H1 (cell line): ENCODE measurements around the gene BFSP2.

ENCODE experiments used
- HDAC6 ChIP-seq: IDR thresholded peaks from one replicate; pipeline ENCODE4 v1.7.1; 2012; ENCODE audit warnings: low read depth, mild to moderate bottlenecking, inconsistent platforms, low read length, moderate library complexity
- PHF8 ChIP-seq: fragments of 200-600 bp; sonication (generic); conservative IDR thresholded peaks from 2 replicates; pipeline ENCODE4 v1.7.1; 2012; ENCODE audit warnings: low read depth, mild to moderate bottlenecking, inconsistent platforms, low read length, moderate library complexity
- POLR2A ChIP-seq, 2 experiments: IDR thresholded peaks; 1 replicate in 1 of 2; 2 replicates in 1 of 2; pipeline ENCODE4 v1.6.1; 2011; ENCODE audit warnings: low read depth in 2 of 2, low read length in 2 of 2, mild to moderate bottlenecking in 2 of 2; ENCODE audit errors: control extremely low read depth in 1 of 2
- POLR2AphosphoS5 ChIP-seq: IDR thresholded peaks from 2 replicates; pipeline ENCODE4 v1.6.1; 2011; ENCODE audit warnings: low read depth, low read length
- RAD21 ChIP-seq, 2 experiments: IDR thresholded peaks in 1 of 2; conservative IDR thresholded peaks in 1 of 2; 2 replicates each; pipeline ENCODE4 v1.6.1; 2011; ENCODE audit warnings: low read depth in 2 of 2, low read length in 2 of 2, improper control_type of control experiment in 1 of 2, inconsistent platforms in 1 of 2, mild to moderate bottlenecking in 1 of 2, moderate library complexity in 1 of 2
- RBBP5 ChIP-seq: IDR thresholded peaks from 2 replicates; pipeline ENCODE4 v1.7.1; 2012; ENCODE audit warnings: low read depth, mild to moderate bottlenecking, inconsistent platforms, low read length, moderate library complexity, borderline replicate concordance
- RFX5 ChIP-seq: IDR thresholded peaks from 2 replicates; pipeline ENCODE4 v1.6.1; 2011; ENCODE audit warnings: low read depth, low read length, improper control_type of control experiment, borderline replicate concordance
- TBP ChIP-seq: IDR thresholded peaks from 2 replicates; pipeline ENCODE4 v1.6.1; 2011; ENCODE audit warnings: low read depth, low read length, improper control_type of control experiment
- TF ChIP-seq, protein P1 (sequence below), 3 experiments: IDR thresholded peaks; 1 replicate in 2 of 3; 2 replicates in 1 of 3; pipeline versions ENCODE4 v1.5.1 to v1.6.1; 2011; ENCODE audit warnings: low read length in 3 of 3, mild to moderate bottlenecking in 3 of 3, inconsistent platforms in 2 of 3, low read depth in 1 of 3, moderate library complexity in 1 of 3; ENCODE audit not compliant: insufficient read depth in 1 of 3; ENCODE audit errors: control extremely low read depth in 1 of 3

DNA sequence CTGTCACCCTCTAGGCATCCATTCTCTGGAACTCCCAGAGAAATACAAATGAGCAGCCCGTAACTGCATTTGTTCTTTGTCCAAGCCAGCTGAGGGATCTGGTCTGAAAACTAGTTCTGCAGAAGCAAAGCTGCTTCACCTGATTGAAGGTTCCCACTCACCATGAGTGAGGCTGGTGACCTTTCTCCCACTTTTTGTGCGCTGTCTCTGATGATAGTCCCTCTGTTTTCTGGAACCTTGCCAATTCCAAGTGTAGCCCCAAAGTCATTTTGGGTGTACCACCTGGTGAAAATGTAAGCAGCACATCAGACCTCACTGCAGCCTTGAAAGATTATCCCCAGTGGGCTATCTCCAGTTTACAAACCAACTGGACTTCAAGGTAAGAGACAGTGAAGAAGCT lies 39.4 kb upstream of the BFSP2 start:
- TF ChIP-seq, protein P1, sequence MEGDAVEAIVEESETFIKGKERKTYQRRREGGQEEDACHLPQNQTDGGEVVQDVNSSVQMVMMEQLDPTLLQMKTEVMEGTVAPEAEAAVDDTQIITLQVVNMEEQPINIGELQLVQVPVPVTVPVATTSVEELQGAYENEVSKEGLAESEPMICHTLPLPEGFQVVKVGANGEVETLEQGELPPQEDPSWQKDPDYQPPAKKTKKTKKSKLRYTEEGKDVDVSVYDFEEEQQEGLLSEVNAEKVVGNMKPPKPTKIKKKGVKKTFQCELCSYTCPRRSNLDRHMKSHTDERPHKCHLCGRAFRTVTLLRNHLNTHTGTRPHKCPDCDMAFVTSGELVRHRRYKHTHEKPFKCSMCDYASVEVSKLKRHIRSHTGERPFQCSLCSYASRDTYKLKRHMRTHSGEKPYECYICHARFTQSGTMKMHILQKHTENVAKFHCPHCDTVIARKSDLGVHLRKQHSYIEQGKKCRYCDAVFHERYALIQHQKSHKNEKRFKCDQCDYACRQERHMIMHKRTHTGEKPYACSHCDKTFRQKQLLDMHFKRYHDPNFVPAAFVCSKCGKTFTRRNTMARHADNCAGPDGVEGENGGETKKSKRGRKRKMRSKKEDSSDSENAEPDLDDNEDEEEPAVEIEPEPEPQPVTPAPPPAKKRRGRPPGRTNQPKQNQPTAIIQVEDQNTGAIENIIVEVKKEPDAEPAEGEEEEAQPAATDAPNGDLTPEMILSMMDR (IDR thresholded peaks at IDR 0.05; ENCODE audit: control extremely low read depth in 1 of 3, insufficient read depth in 1 of 3, low read depth in 1 of 3, low read length in 3 of 3) = no peak
- no peak for TF ChIP-seq TBP
- TF ChIP-seq RAD21 (IDR thresholded peaks at IDR 0.05 in 1 of 2, conservative IDR thresholded peaks at IDR 0.05 in 1 of 2; ENCODE audit: low read depth in 2 of 2, low read length in 2 of 2) = no peak
- no peak for TF ChIP-seq POLR2AphosphoS5
- no peak for TF ChIP-seq HDAC6
- TF ChIP-seq RFX5 = no peak
- no peak for TF ChIP-seq PHF8
- no peak for TF ChIP-seq POLR2A (IDR thresholded peaks at IDR 0.05; ENCODE audit: control extremely low read depth in 1 of 2, low read depth in 2 of 2, low read length in 2 of 2)
- no peak for TF ChIP-seq RBBP5
